Astrocyte of the cerebellum (primary cell): ENCODE results near the gene TMSB10.
A peak's percentile ranks its signal among the peaks of the same experiment; 100 is the strongest.

ENCODE experiments used
- DNase-seq: peaks from one replicate; pipeline ENCODE4 v3.0.0-alpha.2; 2011; ENCODE audit warnings: low read depth
- H3K4me3 ChIP-seq: 2 replicates; pipeline ENCODE4 v1.5.1; 2011; ENCODE audit warnings: mild to moderate bottlenecking, low read depth, low read length, moderate library complexity
- CTCF ChIP-seq: IDR thresholded peaks from 2 replicates; pipeline ENCODE4 v1.5.1; 2012; ENCODE audit warnings: low read length, low read depth, moderate library complexity, mild to moderate bottlenecking; ENCODE audit errors: missing control alignments
- in situ Hi-C: cut with HindIII; loops from 2 replicates; pipeline ENCODE4 v1.10.0; 2017; ENCODE audit warnings: low sequenced_read_pairs

The TMSB10 gene

GRCh38 chr2:84879584-84880394, 25.7 kb upstream of the TMSB10 start:
- DNase-seq = no peak
- peak overlapping the region; percentile 50 for H3K4me3 ChIP-seq
- no peak for TF ChIP-seq CTCF
- in situ Hi-C loops = no loop called here

GRCh38 chr2:84880395-84880644, 25.1 kb upstream of the TMSB10 start:
- TF ChIP-seq CTCF = no peak
- peak overlapping the region; percentile 50 for H3K4me3 ChIP-seq
- in situ Hi-C loops = no loop called here
- DNase-seq = no peak

GRCh38 chr2:84880645-84881521, 24.6 kb upstream of the TMSB10 start, which contains the start of gene TRABD2A:
Gene TRABD2A (minus strand): TSS chr2:84881084. CDS start chr2:84881039, 45 bp downstream.
- TF ChIP-seq CTCF = no peak
- peak within 1 kb of the TSS; percentile 50 for H3K4me3 ChIP-seq
- no peak for DNase-seq
- in situ Hi-C loops = no loop called here

GRCh38 chr2:84881581-84882413, 23.7 kb upstream of the TMSB10 start:
- peak overlapping the region; percentile 50 for H3K4me3 ChIP-seq
- peak; percentile 86 for TF ChIP-seq CTCF
- in situ Hi-C loops = no loop called here
- peak; percentile 65 for DNase-seq

- in situ Hi-C loops = no loop called here
- no peak for TF ChIP-seq CTCF
- DNase-seq = no peak
- no peak overlapping the region for H3K4me3 ChIP-seq
Observed at GRCh38 chr2:84882414-84882738, 23.1 kb upstream of the TMSB10 start.
